A673 (cell line): ENCODE results near the gene BCAN. TPM values are rescaled to one million over a fixed set of nuclear protein-coding genes. Genes with fewer than 3 reads are reported as not detected.

Experiments used
- BruUV-seq: library from RNA; stranded (reverse); fragments of 400-500 nt; replicated peaks from 2 replicates; lab custom pipeline; 2021; lab: Mats Ljungman, UMichigan
- CTCF ChIA-PET: fragments of 300-600 bp; sonication (Branson Sonifier 250); formaldehyde crosslinking; loops from one replicate; lab custom pipeline; 2022; ENCODE audit warnings: antibody characterized with exemption; lab: Charles Lee
- POLR2A ChIA-PET: fragments of 300-600 bp; sonication (Branson Sonifier 250); formaldehyde crosslinking; loops from one replicate; lab custom pipeline; 2022; ENCODE audit warnings: antibody characterized with exemption; ENCODE audit not compliant: low non-redundant PET; lab: Charles Lee
- DNase-seq: peaks from one replicate; pipeline ENCODE4 v3.0.0-alpha.2; 2015; ENCODE audit warnings: low spot score
- H3K27ac ChIP-seq: fragments of 200-600 bp; sonication (generic); 2 replicates; pipeline ENCODE4 v1.5.1; 2016; ENCODE audit warnings: mixed run types, low read depth, mild to moderate bottlenecking, mixed read lengths, antibody characterized with exemption, low read length; ENCODE audit not compliant: poor library complexity, severe bottlenecking
- H3K27me3 ChIP-seq: fragments of 200-600 bp; sonication (generic); replicated peaks from 2 replicates; pipeline ENCODE4 v1.6.1; 2017; ENCODE audit warnings: mixed run types, low read depth, mild to moderate bottlenecking, mixed read lengths, antibody characterized with exemption, low read length; ENCODE audit not compliant: insufficient read depth, poor library complexity
- H3K36me3 ChIP-seq: fragments of 200-600 bp; sonication (generic); 2 replicates; pipeline ENCODE4 v1.6.1; 2016; ENCODE audit warnings: mixed run types, mild to moderate bottlenecking, mixed read lengths, antibody characterized with exemption, low read length; ENCODE audit not compliant: insufficient read depth, poor library complexity, severe bottlenecking
- H3K4me1 ChIP-seq: fragments of 200-600 bp; sonication (generic); 2 replicates; pipeline ENCODE4 v1.6.1; 2017; ENCODE audit warnings: mixed run types, mild to moderate bottlenecking, mixed read lengths, antibody characterized with exemption, low read length; ENCODE audit not compliant: insufficient read depth, poor library complexity, severe bottlenecking
- H3K4me3 ChIP-seq: fragments of 200-600 bp; sonication (generic); 2 replicates; pipeline ENCODE4 v1.5.1; 2016; ENCODE audit warnings: low read depth, mixed run types, mild to moderate bottlenecking, mixed read lengths, low read length; ENCODE audit not compliant: poor library complexity, severe bottlenecking
- H3K9me3 ChIP-seq: fragments of 200-600 bp; sonication (generic); 2 replicates; pipeline ENCODE4 v1.6.1; 2016; ENCODE audit warnings: mixed run types, low read depth, mild to moderate bottlenecking, mixed read lengths, antibody characterized with exemption, low read length; ENCODE audit not compliant: poor library complexity, severe bottlenecking
- CTCF ChIP-seq: fragments of 300-800, 200-600 bp; sonication (generic); conservative IDR thresholded peaks from 2 replicates; pipeline ENCODE4 v1.5.1; 2017; ENCODE audit warnings: low read depth, mild to moderate bottlenecking, antibody characterized with exemption, low read length, moderate library complexity, mixed read lengths
- EZH2 ChIP-seq: fragments of 200-600 bp; sonication (generic); IDR thresholded peaks from 2 replicates; pipeline ENCODE4 v1.6.1; 2017; ENCODE audit warnings: borderline replicate concordance, low read depth, mild to moderate bottlenecking, mixed read lengths, antibody characterized with exemption, low read length; ENCODE audit not compliant: poor library complexity, severe bottlenecking
- intact Hi-C: fragments of 100-400 bp; cut with micrococcal nuclease; formaldehyde crosslinking; loops from one replicate; pipeline ENCODE4 v1.10.0; 2022; ENCODE audit not compliant: unreplicated experiment
- total RNA-seq: library from RNA; stranded (reverse); gene quantifications from 2 replicates; pipeline ENCODE4 v1.2.3, GENCODE V29; 2021

The BCAN gene
- total RNA-seq, 1 experiment from 2014 or later = not detected

GRCh38 chr1:156709031-156709430 lies 67.1 kb downstream of the BCAN start:
- peaks cover 23% of the 10 kb centered on the region for H3K4me1 ChIP-seq
- ChIA-PET POLR2A (no interaction called here), CTCF (no interaction called here)

More at GRCh38 chr1:156709031-156709430, 67.1 kb downstream of the BCAN start:
- Histone ChIP-seq H3K4me3 (no peak overlapping the region), H3K27me3 (peaks cover 5% of the 10 kb centered on the region), H3K9me3 (no peaks in the 10 kb centered on the region), H3K36me3 (no peaks in the 10 kb centered on the region), H3K27ac (no peak overlapping the region)
- no peak for DNase-seq
- no TSS peak for BruUV-seq
- intact Hi-C loops = no loop called here
- TF ChIP-seq EZH2 = no peak
- no peak for TF ChIP-seq CTCF

Other genes starting within 250 kb of the BCAN start
- 18.3 and 21.8 TPM in 2 replicates for gene MEF2D, start 141.3 kb upstream of the BCAN start, total RNA-seq
- gene IQGAP3, start 69.6 kb upstream of the BCAN start, total RNA-seq = 35.3 and 37.5 TPM in 2 replicates
- gene TTC24, start 62.4 kb upstream of the BCAN start, total RNA-seq = not detected in 2 replicates
- gene NAXE, start 50.3 kb upstream of the BCAN start, total RNA-seq = 125 and 138 TPM in 2 replicates
- 66.8 and 84.2 TPM in 2 replicates for gene GPATCH4, start 40.6 kb upstream of the BCAN start, total RNA-seq
- not detected in 2 replicates for gene HAPLN2, start 22.7 kb upstream of the BCAN start, total RNA-seq
- 8.7 and 12.3 TPM in 2 replicates for gene NES, start 35.3 kb downstream of the BCAN start, total RNA-seq
- 1.1 and 4.0 TPM in 2 replicates for gene CRABP2, start 63.5 kb downstream of the BCAN start, total RNA-seq
- 20.2 TPM in 2 replicates for gene METTL25B, start 86.4 kb downstream of the BCAN start, total RNA-seq
- gene ISG20L2, start 86.6 kb downstream of the BCAN start, total RNA-seq = 45.7 and 46.5 TPM in 2 replicates
- 85.7 and 92.9 TPM in 2 replicates for gene MRPL24, start 99.0 kb downstream of the BCAN start, total RNA-seq
- gene HDGF, start 109.6 kb downstream of the BCAN start, total RNA-seq = 477 and 536 TPM in 2 replicates
- 121 and 125 TPM in 2 replicates for gene PRCC, start 125.4 kb downstream of the BCAN start, total RNA-seq
- gene SH2D2A, start 174.7 kb downstream of the BCAN start, total RNA-seq = 3.5 and 6.0 TPM in 2 replicates
- gene INSRR, start 217.0 kb downstream of the BCAN start, total RNA-seq = 0.11 and 0.15 TPM in 2 replicates
- gene NTRK1, start 218.7 kb downstream of the BCAN start, total RNA-seq = 3.6 and 5.1 TPM in 2 replicates